NT2/D1 (cell line): ENCODE measurements around the gene YPEL3.
"Not testable (repeated sequence)": the region's sequence is repeated elsewhere in the genome, so short reads cannot be mapped to it uniquely, and the experiment has no call there.

Source experiments
- DNase-seq: peaks from one replicate; pipeline ENCODE4 v3.0.0-alpha.2; 2011; ENCODE audit warnings: low read depth, low spot score
- H3K27me3 ChIP-seq: 2 replicates; pipeline ENCODE4 v1.6.0; 2011; ENCODE audit warnings: mild to moderate bottlenecking; ENCODE audit not compliant: insufficient read length, insufficient read depth
- H3K36me3 ChIP-seq: 2 replicates; pipeline ENCODE4 v1.6.1; 2011; ENCODE audit warnings: mild to moderate bottlenecking, low read length, mixed read lengths; ENCODE audit not compliant: insufficient read depth, insufficient read length
- H3K4me1 ChIP-seq: 2 replicates; pipeline ENCODE4 v1.5.1; 2011; ENCODE audit not compliant: insufficient read depth, insufficient read length
- H3K4me3 ChIP-seq: 2 replicates; pipeline ENCODE4 v1.5.1; 2011; ENCODE audit warnings: low read depth; ENCODE audit not compliant: insufficient read length
- H3K9ac ChIP-seq: 2 replicates; pipeline ENCODE4 v1.6.0; 2011; ENCODE audit warnings: low read depth; ENCODE audit not compliant: insufficient read length
- H3K9me3 ChIP-seq: 2 replicates; pipeline ENCODE4 v1.5.1; 2011; ENCODE audit warnings: mild to moderate bottlenecking, low read length; ENCODE audit not compliant: insufficient read depth
- SUZ12 ChIP-seq: IDR thresholded peaks from 2 replicates; pipeline ENCODE4 v1.6.1; 2011; ENCODE audit not compliant: insufficient read length, insufficient read depth; ENCODE audit errors: extremely low read depth
- YY1 ChIP-seq: IDR thresholded peaks from 2 replicates; pipeline ENCODE4 v1.6.1; 2011; ENCODE audit not compliant: insufficient read length, insufficient read depth
- ZNF274 ChIP-seq: IDR thresholded peaks from 2 replicates; pipeline ENCODE4 v1.6.1; 2011; ENCODE audit warnings: mild to moderate bottlenecking, low read depth, low read length

YPEL3 gene

GRCh38 chr16:30116291-30117207, 20.5 kb upstream of the YPEL3 start:
- Histone ChIP-seq H3K9ac (no peak overlapping the region), H3K4me3 (no peak overlapping the region), H3K27me3 (no peaks in the 10 kb centered on the region), H3K36me3 (peaks cover 46% of the 10 kb centered on the region), H3K4me1 (peaks cover 12% of the 10 kb centered on the region), H3K9me3 (no peaks in the 10 kb centered on the region)
- TF ChIP-seq SUZ12 (no peak), YY1 (no peak), ZNF274 (no peak)
- no peak for DNase-seq

- no peak overlapping the region for H3K4me3 ChIP-seq
- peaks cover 46% of the 10 kb centered on the region for H3K36me3 ChIP-seq
Measured at GRCh38 chr16:30115238-30115637, 19.2 kb upstream of the YPEL3 start.

GRCh38 chr16:30114833-30115232, 18.8 kb upstream of the YPEL3 start:
- H3K36me3 ChIP-seq = peaks cover 46% of the 10 kb centered on the region
- not testable (repeated sequence) for DNase-seq, H3K9ac ChIP-seq, H3K9me3 ChIP-seq, H3K4me3 ChIP-seq, H3K27me3 ChIP-seq
- peaks cover 15% of the 10 kb centered on the region for H3K4me1 ChIP-seq

More at GRCh38 chr16:30115238-30115637, 19.2 kb upstream of the YPEL3 start:
- TF ChIP-seq YY1 = no peak
- no peak for TF ChIP-seq SUZ12
- no peak for TF ChIP-seq ZNF274
- Histone ChIP-seq H3K27me3 (no peaks in the 10 kb centered on the region), H3K4me1 (peaks cover 15% of the 10 kb centered on the region), H3K9ac (no peak overlapping the region), H3K9me3 (no peaks in the 10 kb centered on the region)
- DNase-seq = no peak

GRCh38 chr16:30114411-30114810, 18.4 kb upstream of the YPEL3 start:
- no peak for DNase-seq
- Histone ChIP-seq H3K4me1 (peaks cover 15% of the 10 kb centered on the region), H3K4me3 (no peak overlapping the region), H3K9me3 (no peaks in the 10 kb centered on the region), H3K27me3 (no peaks in the 10 kb centered on the region), H3K9ac (no peak overlapping the region), H3K36me3 (peaks cover 42% of the 10 kb centered on the region)
- TF ChIP-seq ZNF274 (no peak), YY1 (no peak), SUZ12 (no peak)

GRCh38 chr16:30113711-30114333, 17.8 kb upstream of the YPEL3 start:
- peaks cover 39% of the 10 kb centered on the region for H3K36me3 ChIP-seq
- H3K4me1 ChIP-seq = peaks cover 15% of the 10 kb centered on the region
- no peak overlapping the region for H3K4me3 ChIP-seq
- H3K9ac ChIP-seq = no peak overlapping the region
- H3K9me3 ChIP-seq = no peaks in the 10 kb centered on the region
- no peak for DNase-seq
- no peak for TF ChIP-seq SUZ12
- H3K27me3 ChIP-seq = no peaks in the 10 kb centered on the region

GRCh38 chr16:30113031-30113710, 17.2 kb upstream of the YPEL3 start, which contains the start of gene GDPD3:
Gene GDPD3, minus strand, starts transcription at chr16:30113537. Its CDS starts 59 bp downstream, at chr16:30113478.
- no peaks in the 10 kb centered on the region for H3K27me3 ChIP-seq
- no peaks in the 10 kb centered on the region for H3K9me3 ChIP-seq
- H3K4me1 ChIP-seq = peaks cover 15% of the 10 kb centered on the region
- TF ChIP-seq YY1 (no peak), SUZ12 (no peak), ZNF274 (no peak)
- peak within 1 kb of the TSS; percentile 42 for H3K9ac ChIP-seq
- no peak within 1 kb of the TSS for H3K4me3 ChIP-seq
- no peak for DNase-seq
- peaks cover 37% of the 10 kb centered on the region for H3K36me3 ChIP-seq
